Iris pigment epithelial cell (primary cell): Measurements from ENCODE around the gene SSBP4.

Experiments
- DNase-seq: peaks from one replicate; pipeline ENCODE4 v3.0.0-alpha.2; 2011; ENCODE audit warnings: low read depth

Gene SSBP4

DNA sequence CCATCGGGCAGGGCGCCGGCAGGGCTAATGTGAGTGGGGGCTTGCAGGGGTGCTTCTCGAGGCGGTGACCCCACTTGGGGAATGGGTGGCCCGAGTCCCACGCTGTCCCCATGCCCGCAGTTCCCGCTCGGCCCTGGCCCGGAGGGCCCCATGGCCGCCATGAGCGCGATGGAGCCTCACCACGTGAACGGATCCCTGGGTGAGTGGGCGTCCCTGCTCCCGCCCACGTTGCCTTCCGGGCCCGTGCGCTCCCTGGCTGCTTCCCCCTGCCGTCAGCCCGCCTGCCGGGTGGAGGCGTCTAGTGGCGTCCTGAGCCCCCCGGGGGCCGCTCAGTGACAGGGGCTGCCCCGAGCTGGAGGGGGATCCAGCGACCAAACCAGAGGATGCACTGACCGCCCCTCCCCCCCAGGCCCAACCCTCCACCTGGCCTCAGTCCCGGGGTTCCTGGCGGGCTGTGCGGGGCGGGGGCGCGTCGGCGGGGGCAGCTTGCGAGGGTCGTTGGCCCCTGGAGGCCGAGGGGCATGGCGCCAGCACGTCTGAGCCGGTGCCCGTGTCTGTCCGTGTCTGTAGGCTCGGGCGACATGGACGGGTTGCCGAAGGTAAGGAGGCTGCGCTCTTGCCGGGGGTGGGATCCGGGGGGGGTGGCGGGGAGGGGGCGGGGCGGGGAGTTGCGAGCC, 14.0 kb downstream of the SSBP4 start:
- no peak for DNase-seq

DNA sequence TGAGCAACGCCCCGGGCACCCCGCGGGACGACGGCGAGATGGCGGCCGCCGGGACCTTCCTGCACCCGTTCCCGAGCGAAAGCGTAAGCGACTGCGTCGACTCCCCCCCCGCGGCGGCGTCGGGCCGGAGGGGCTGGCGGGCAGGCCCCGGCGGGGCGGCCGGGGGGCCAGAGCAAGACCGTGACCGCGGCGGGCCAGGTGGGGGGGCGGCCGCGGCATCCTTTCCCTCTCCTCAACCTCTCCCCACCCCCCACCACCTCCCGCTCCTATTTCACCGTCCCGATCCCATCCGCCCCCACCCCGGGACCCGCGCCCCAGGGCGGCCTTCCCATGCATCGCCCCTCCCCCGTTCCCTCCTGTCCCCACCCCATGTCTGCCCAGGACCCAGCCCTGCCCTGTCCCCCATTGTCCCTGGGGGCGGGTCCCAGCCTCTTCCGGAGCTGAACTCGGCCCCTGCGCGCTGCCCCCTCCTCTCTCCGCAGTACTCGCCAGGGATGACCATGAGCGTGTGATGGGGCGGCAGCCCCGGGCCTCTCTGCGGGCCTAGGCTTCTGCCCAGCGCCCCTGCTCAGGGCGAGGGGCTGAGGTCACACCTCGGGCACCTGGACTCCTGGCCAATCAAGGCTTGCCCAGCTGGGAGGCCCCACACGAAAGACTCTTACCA, 14.7 kb downstream of the SSBP4 start:
- DNase-seq = no peak

DNA sequence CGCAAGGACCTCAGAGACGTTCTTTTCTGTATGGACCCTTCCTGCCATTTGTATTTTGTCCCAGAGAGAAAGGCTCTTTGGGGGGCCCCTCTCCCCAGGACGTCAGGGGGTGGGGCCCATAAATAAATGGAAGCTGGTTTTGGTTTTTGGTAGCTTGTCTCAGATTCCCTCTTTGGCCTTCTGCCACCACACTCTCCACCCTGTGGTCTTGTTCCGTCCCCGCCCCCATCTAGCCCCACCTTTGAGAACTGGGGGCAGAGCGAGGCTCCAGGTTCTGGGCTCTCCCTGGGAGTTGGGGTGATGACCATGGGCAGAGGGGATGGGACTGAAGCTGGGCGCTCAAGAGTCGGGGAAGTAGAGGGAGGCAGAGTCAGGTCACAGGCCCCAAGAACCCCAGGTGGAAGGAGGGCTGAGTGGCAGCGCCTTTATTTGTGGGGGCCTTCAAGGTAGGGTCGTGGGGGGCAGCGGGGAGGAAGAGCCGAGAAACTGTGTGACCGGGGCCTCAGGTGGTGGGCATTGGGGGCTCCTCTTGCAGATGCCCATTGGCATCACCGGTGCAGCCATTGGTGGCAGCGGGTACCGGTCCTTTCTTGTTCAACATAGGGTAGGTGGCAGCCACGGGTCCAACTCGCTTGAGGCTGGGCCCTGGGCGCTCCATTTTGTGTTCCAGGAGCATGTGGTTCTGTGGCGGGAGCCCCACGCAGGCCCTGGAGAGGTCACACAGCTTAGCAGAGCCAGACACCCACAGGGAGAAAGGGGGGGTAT, 15.4 kb downstream of the SSBP4 start:
- DNase-seq = no peak

DNA sequence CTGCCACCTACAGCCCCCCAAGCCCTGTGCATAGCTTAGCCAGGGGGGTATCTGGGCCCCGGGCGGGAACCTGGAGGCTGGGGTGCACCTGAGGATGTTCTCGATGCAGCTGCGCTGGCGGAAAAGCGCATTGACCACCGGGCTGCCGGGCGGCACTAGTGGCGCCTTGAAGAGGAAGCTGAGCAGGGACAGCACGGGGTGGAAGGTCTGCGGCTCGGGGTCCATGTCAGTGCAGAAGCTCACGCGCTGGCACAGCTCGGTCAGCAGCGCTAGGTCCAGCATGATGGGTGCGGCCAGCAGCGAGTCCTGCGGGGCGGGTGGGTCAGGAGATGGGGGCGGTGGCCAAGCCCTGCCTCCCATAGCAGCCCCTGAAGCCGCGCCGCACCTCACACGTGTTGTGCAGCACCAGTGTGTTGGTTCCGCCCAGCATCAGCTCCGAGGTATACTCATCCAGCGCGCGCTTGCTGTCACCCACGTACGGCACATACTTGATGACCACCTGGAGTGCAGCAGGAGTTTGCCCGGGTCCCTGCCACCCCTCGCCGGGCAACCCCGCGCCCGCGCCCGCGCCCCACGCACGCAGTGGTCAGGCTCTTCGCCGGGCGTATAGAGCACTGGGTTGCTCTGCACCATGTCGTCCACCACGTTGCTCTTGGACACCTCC, 16.1 kb downstream of the SSBP4 start:
- DNase-seq = no peak

DNA sequence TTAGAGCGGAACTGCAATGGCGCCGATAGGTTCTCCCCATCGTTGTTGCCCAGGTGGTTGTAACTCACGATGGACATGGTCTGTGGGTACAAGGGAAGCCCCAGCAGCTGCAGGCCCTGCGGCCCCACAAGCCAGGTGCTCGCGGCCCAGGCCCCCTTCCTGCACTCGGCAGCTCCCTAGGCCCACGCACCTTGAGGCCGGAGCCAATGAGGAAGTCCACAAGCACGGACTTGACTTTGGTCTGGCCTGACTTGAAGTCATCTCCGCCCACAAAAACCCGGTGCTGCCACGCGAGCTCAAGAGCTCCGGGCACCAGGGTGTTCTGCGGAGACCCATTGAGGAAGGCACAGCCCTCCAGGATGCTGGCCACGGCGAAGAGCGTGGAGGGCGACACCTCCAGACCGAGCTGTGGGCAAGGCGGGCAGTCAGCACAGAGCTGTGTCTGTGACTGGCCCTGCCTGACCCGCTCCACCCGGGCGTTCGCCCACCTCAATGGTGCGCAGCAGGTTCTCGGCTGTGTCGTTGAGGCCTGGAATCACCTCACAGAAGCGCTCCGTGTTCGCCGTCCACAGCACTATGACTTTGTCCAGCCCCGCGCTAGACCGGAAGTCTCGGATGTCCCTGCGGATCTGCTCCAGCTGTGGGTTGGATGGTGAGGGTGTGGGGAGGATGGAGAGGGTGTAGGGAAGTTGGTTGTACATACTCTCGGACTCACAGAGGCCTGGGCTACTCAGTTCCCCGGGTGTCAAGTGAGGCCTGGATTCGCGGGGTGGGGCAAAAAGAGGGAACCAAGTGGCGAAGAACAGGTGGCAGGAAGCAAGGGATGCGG, 16.9 kb downstream of the SSBP4 start:
- no peak for DNase-seq

DNA sequence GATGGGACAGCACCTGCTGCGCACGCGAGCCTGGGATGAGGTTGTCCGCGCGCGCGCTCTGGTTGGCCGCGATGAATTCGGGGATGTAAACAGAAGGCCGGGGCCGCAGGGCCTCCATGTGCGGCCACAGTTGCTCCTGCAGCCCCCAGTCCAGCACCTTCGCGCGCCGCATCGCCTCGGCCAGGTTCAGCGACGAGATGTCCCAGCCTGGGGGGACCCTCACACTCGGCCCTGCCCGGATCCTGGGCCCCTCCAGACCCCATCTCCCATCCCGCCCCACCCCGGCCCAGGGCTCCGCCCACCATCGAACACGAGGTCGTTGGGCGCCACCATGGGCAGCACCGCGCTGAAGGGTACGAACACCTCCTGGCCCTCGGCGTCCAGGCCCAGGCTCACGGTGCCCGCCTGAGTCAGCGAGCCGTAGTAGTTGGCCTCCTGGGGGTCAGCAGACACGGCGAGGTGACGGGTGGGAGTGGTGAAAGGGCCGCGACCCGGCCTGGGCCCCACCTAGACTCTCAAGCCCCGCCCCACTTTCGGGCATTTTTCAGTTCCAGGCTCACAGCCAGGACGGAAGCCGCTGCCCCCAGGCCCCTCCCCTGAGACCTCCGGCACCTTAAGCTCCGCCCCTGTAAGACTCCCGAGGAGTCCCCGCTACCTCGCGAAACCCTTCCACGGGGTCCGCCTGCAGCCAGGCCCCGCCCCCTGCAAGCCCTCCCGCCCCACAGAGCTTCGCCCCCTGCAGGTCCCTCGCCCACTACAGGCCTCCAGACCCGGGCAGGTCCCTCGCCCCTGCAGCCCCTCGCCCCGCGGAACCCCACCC, 17.7 kb downstream of the SSBP4 start:
- DNase-seq = peak; percentile 91

DNA sequence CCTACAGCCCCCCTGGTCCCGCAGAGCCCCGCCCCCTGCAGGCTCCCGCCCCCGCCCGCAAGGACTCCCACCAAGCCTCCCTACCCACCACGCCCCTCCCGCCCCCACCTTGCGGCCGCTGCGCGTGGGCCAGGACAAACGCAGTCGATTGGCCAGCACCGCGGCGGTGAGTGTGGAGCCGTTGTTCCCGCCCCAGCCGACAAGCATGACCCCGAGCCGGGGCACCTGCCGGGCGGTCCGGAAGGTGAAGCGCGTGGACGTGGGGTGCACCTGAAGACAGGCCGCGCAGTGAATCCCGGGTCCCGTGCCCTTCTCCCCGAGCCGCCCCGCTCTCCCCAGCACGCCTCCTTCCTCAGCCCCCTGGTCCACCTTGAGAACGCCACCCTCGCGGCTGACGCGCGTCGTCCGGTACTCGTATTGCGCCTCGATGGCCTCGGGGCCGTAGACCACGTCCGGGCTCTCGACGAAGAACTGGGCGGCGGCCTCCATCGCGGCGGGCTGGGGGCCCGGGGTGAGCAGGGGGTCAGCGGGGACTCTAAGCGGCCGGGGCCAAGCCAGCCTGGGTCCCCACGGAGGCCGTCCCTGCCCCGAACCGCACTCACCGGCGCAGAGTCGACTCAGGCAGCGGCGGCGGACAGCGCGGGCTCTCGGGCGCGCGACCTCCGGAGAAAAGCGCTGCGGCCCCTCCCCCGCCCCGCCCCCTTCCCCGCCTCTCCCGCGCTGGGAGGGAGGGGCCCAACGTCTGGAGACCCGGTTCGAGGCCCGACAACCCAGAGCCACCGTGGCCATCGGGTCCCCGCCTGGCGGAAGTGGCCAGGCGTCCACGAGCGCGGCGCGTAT, 18.5 kb downstream of the SSBP4 start, which contains the start of gene ISYNA1:
ISYNA1 (minus strand) TSS at position 643 of the 840 bp plus-strand sequence; CDS start at position 489, 154 bp downstream.
- peak; percentile 72 for DNase-seq

DNA sequence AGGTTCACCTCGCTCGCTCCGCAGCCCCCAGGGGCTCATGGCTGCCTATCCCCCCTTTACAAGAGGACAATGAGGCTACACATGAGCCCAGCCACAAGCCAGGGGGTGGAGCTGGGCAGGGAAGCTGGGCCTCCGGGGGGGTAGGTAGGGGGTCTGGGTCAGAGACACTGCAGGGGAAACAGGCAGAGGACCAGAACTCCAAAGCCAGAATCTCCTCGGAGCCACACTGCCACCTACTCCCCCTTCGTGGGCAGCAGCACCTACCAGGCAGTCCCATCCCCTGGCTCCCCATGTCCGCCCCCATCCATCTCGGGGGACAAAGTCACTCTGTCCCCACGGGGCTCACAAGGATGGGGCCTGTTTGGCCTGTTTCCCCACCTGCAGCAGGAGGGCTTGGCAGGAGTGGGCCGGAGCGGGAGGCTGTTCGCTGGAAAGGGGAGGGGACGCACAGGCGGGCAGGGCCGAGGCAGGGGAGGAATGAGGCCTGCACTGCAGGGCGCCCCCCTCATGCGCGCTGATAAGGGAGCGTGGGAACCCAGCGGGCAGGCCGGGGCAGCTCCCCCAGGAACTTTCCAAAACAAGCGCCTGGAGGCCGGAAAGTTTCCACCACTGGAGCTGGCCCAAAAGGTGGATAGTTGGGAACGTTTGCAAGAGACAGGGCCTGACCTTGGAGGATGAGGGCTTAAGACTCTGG, 19.3 kb downstream of the SSBP4 start:
- no peak for DNase-seq

DNA sequence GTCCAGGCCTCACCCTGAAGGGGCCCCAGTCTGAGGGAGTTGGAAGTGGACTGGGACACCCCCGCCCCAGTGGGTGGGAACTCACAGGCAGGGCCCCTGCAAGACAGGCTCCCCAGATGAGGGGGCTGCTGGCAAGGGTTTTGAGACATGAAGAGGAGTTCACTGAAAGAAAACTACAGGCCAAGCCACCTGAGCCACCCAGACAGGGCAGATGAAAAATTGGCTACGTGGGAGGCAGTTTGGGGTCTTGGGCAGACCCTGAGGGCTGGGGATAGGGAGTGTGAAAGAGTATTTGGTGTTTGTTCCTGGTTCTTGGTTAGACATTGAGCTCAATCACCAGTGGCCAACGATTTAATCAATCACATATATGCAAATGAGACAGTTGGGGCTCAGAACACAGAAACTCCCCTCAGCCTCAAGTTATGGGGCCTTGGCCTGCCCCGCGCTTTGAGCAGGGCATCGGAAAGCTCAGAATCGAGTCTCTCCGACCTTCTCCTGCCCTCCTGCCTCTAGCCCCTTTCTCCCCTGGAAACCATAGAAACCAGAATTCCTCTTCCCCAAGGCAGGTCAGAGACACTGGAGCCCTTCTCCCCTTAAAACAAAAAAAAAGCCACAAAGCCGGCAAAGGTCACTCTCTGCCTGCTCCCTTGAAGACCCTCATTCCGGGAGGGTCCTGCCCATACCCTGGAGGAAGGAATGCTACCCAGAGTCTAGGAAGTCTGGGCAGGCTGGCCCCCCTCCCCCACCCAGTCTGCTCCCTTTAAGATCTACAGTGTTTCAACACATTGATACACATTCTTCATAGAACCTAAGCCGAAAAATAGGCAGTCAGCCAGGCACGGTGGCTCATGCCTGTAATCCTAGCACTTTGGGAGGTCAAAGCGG, 20.1 kb downstream of the SSBP4 start:
- DNase-seq = peak; percentile 87

DNA sequence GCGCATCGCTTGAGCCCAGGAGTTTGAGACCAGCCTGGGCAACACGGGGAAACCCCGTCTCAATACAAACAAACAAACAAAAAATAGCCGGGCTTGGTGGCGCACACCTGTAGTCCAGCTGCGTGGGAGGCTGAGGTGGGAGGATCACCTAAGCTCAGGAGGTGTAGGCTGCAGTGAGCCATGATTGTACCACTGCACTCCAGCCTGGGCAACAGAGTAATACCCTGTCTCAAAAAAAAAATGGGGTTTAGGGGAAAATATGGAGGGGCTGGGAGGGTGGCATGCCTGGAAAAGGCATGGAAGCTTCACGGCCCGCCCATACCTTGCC, 20.7 kb downstream of the SSBP4 start:
- no peak for DNase-seq

DNA sequence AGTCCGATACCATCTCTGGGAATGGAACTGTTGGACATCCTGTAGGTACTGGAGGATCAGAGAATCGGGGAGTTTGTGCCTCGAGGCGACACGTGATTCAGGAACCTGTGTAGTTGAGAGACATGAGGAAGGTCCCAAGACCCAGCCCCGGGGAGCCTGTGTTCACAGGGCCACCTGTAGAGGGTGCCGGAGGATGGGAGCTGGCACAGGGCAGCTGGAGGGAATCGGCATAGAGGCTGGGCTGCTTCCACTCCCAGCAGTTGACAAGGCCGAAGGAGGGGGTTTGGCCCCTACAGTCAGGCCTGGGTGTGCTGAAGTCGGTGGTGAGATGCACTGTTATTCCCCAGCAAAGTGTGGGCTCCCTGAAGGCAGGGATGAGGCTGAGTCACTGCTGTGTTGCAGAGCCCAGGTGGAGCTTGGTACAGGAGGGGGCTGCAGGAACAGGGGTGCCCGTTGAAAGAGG, 21.2 kb downstream of the SSBP4 start:
- DNase-seq = no peak

DNA sequence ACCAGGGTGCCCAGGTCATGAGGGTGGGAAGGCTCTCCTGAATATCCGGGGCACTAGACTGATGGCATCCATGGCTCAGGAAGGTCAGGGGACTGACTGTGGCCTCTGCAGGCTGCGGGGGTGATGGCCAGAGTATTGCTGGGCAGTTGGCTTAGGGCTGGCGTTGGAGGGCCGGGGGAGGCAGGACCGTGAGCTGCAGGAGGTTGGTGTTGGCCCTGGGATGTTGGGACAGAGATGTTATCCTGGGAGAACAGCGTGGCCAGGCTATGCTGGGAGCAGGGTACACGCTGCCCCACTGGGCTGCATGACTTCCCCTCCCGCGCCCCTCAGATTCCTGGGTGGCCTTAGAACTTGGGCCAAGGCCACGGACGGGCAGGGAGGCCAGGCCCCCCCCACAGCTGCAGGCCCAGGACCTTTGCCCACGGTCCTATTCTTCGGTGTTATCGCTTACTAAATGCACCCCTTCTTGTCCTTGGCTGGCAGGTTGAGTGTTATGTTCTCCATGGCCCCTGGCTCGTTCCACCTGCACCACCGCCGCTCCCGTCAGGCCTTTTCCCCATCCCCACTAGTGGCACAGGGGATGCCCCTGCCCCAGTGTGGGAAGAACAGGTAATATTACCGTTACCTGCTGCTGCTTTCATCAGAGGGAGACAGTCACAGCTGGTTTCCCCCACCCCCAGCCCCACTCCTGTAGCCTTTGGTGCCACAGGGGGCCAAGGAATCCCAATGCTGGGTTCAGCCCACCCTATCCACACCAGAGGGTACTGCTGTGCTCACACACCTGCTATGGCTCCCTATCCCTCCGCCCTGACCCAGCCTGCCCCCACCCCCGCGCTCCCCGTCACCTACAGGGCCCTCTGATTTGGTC, 22.0 kb downstream of the SSBP4 start:
- no peak for DNase-seq

DNA sequence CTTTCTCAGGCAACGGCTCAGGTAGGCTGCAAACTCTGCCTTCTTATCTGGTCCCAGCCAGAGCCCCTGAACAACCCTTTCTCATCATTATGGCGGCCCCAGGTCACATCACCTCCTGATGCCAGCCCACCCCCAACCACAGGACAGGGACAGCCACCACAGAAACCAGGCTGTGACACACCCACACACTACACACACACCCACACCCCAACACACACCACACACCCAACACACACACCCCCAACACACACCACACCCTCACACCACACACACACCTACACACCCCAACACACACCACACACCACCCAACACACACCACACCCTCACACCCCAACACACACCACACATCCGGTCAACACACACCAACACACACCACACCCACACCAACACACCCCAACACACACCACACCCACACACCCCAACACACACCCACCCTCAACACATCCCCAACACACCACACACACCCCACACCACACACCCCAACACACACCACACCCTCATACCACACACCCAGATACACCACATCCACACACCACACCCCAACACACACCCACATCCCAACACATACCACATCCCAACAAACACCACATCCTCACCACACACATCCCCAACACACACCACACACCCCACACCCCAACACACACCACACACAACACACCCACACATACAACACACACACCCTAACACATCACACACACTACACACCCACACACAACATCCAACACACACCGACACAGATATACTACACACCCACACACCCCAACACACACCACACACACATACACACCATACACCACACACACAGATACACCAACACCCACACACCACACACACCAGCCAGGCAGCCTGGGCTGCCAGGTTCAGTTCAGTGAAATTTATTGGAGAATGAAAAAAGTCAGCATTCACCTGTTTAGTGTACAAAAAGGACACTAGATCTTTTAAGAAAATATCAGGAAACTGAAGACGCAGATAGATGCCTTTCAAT, 22.9 kb downstream of the SSBP4 start:
- DNase-seq = no peak

DNA sequence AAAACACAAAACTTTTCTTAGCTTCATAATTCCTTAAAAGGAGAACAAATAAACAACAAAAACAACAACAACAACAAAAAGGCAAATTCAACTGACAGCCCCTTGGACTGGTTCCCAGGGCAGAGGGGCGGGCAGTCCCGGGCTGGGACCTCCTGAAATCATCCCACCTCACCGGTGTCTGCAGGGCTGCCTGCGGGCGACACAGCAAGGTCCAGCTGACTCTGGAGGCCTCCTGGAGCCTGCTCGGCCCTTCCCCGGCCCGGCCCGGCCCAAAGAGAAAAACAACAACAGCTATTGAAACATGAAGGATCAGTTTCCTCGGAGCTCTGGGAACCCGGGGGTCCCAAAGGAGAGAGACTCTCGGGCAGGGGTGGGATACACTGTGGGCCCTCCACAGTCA, 23.7 kb downstream of the SSBP4 start:
- DNase-seq = no peak

DNA sequence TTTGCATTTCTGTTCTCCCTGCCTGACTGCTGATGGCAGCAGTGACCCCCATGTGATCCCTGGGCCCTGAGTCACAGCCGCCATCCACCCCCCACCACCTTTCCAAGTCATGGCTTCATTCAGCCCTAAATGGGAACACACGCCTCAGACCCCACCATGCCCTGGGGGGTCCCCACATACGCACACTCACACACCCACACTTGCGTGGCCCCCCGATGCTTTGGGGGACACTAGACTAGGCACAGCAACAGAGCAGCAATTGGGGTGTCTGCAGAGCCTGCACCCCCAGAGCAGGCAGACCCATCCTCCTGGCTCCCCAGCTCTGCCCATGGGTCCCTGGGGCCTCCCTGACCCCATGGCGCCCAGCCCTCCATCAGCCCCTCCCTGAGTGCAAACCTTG, 24.2 kb downstream of the SSBP4 start:
- no peak for DNase-seq

DNA sequence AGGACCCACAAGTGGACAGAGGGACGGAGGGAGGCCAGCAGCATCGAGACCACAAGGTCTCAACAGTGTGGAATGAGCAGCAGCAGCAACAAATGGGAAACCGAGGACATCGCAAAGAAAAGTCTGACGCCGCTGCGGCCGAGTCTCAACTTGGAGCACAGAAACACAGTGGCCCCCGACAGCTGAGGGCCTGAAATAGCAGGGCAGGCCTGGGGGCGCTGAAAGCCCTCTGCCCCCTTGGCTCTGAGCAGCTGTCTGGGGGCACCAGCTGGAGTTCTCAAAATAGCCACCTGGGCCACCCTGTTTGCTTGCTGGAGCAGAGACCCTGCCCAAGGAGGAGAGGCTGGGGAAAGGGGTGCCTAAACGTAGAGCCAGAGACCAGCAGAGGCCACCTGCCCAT, 24.6 kb downstream of the SSBP4 start:
- DNase-seq = no peak
